HepG2 (cell line): ENCODE results near the gene APBB2. TPM values are rescaled to one million over a fixed set of nuclear protein-coding genes. Genes with fewer than 3 reads are reported as not detected.

Experiments used
- ATAC-seq: fragments of 200-7000 bp; cut with Tn5 transposase; 3 replicates; pipeline ENCODE4 v1.9.1; 2020; ENCODE audit warnings: mild to moderate bottlenecking, moderate library complexity
- BruUV-seq: library from RNA; stranded (reverse); fragments of 400-500 nt; replicated peaks from 2 replicates; lab custom pipeline; 2021; lab: Mats Ljungman, UMichigan
- CTCF ChIA-PET: fragments of 300-600 bp; formaldehyde crosslinking; extraction: SDS; loops from one replicate; lab custom pipeline; 2021; ENCODE audit warnings: low total read pairs, inconsistent platforms, low intra/inter-chr PET ratio; lab: Yijun Ruan, JAX
- POLR2A ChIA-PET: fragments of 350-600 bp; sonication (Branson Sonifier 250); formaldehyde crosslinking; loops from one replicate; lab custom pipeline; 2020; ENCODE audit warnings: antibody characterized with exemption, inconsistent platforms; lab: Yijun Ruan, JAX
- DNase-seq: peaks from one replicate; pipeline ENCODE4 v3.0.0-alpha.2; 2015; ENCODE audit warnings: low spot score
- FAIRE-seq: peaks from 3 replicates; lab custom pipeline; 2011; peaks lifted over from hg19 to GRCh38; lab: Jason Lieb, UNC
- H2AFZ ChIP-seq: one replicate; pipeline ENCODE4 v1.6.1; 2011; ENCODE audit warnings: low read length, inconsistent platforms
- H3K27ac ChIP-seq: fragments of 300-600 bp; 3 replicates; pipeline ENCODE4 v1.8.0; 2011; ENCODE audit warnings: mixed run types, mild to moderate bottlenecking, mixed read lengths, low read length, inconsistent platforms; ENCODE audit not compliant: insufficient read depth; ENCODE audit errors: extremely low read length
- H3K27me3 ChIP-seq, 2 experiments: fragments of 200-600 bp in 1 of 2; 2 replicates in 1 of 2; 3 replicates in 1 of 2; pipeline versions ENCODE4 v1.6.0 to v1.8.0; 2011; ENCODE audit warnings: low read length in 2 of 2, mild to moderate bottlenecking in 2 of 2, moderate library complexity in 2 of 2, inconsistent platforms in 1 of 2; ENCODE audit not compliant: insufficient read depth in 2 of 2, control insufficient read depth in 1 of 2
- H3K36me3 ChIP-seq, 2 experiments: fragments of 200-600 bp in 1 of 2; replicated peaks in 1 of 2; 2 replicates in 1 of 2; 3 replicates in 1 of 2; pipeline versions ENCODE4 v1.5.1 to v1.8.0; 2011; ENCODE audit warnings: low read length in 2 of 2, inconsistent platforms in 1 of 2; ENCODE audit not compliant: insufficient read depth in 2 of 2, control insufficient read depth in 1 of 2
- H3K4me1 ChIP-seq: 2 replicates; pipeline ENCODE4 v1.5.1; 2012; ENCODE audit warnings: low read length, inconsistent platforms; ENCODE audit not compliant: insufficient read depth
- H3K4me2 ChIP-seq: 2 replicates; pipeline ENCODE4 v1.6.0; 2011; ENCODE audit warnings: low read depth, low read length, inconsistent platforms
- H3K4me3 ChIP-seq, 3 experiments: fragments of 200-600 bp in 1 of 3; sonication (generic), shearing (Covaris generic) in 1 of 3; replicated peaks in 1 of 3; 2 replicates each; pipeline ENCODE4 v1.5.1; 2011 to 2016; ENCODE audit warnings: low read length in 3 of 3, inconsistent platforms in 2 of 3, low read depth in 2 of 3, mild to moderate bottlenecking in 2 of 3, control low read depth in 1 of 3, mixed read lengths in 1 of 3; ENCODE audit not compliant: insufficient read depth in 1 of 3
- H3K79me2 ChIP-seq: one replicate; pipeline ENCODE4 v1.6.1; 2011; ENCODE audit warnings: low read length, inconsistent platforms; ENCODE audit not compliant: insufficient read depth
- H3K9ac ChIP-seq: 2 replicates; pipeline ENCODE4 v1.6.0; 2011; ENCODE audit warnings: mild to moderate bottlenecking, low read depth, low read length, inconsistent platforms; ENCODE audit not compliant: insufficient read depth
- H3K9me3 ChIP-seq: 2 replicates; pipeline ENCODE4 v1.5.1; 2012; ENCODE audit warnings: mild to moderate bottlenecking, low read length
- H4K20me1 ChIP-seq: 2 replicates; pipeline ENCODE4 v1.6.0; 2011; ENCODE audit warnings: inconsistent platforms, mild to moderate bottlenecking, low read length, moderate library complexity; ENCODE audit not compliant: insufficient read depth
- AHR ChIP-seq: IDR thresholded peaks from 2 replicates; pipeline ENCODE4 v1.6.1; 2018; ENCODE audit warnings: missing genetic modification reagents, missing compliant biosample characterization
- ATF7 ChIP-seq, 2 experiments: fragments of 450-650 bp in 1 of 2; sonication (generic) in 1 of 2; formaldehyde crosslinking in 1 of 2; IDR thresholded peaks; 2 replicates each; pipeline versions ENCODE4 v1.4.0 to v1.6.1; 2016 to 2020; ENCODE audit warnings: antibody characterized with exemption in 1 of 2, mild to moderate bottlenecking in 1 of 2, missing genetic modification reagents in 1 of 2
- MXI1 ChIP-seq: IDR thresholded peaks from 3 replicates; pipeline ENCODE4 v1.6.1; 2012; ENCODE audit warnings: low read depth, low read length, inconsistent platforms, borderline replicate concordance
- NCOR1 ChIP-seq: fragments of 200-600 bp; sonication (generic); IDR thresholded peaks from 2 replicates; pipeline ENCODE4 v1.7.0; 2017; ENCODE audit warnings: antibody characterized with exemption, low read length, borderline replicate concordance
- RFXAP ChIP-seq: sonication (generic); formaldehyde crosslinking; IDR thresholded peaks from 2 replicates; pipeline ENCODE4 v1.4.0; 2020; ENCODE audit warnings: missing genetic modification reagents, borderline replicate concordance
- ZNF329 ChIP-seq: sonication (generic); formaldehyde crosslinking; IDR thresholded peaks from 2 replicates; pipeline ENCODE4 v1.9.0; 2021; ENCODE audit warnings: low read depth, mild to moderate bottlenecking, missing genetic modification reagents
- ZNF496 ChIP-seq: sonication (generic); formaldehyde crosslinking; IDR thresholded peaks from 2 replicates; pipeline ENCODE4 v1.8.1; 2023; ENCODE audit warnings: mild to moderate bottlenecking, moderate library complexity, missing genetic modification reagents; ENCODE audit not compliant: insufficient replicate concordance
- ZNF510 ChIP-seq: sonication (generic); formaldehyde crosslinking; IDR thresholded peaks from 2 replicates; pipeline ENCODE4 v1.4.0; 2020; ENCODE audit warnings: low read depth, mild to moderate bottlenecking, missing genetic modification reagents
- ZNF552 ChIP-seq: sonication (generic); formaldehyde crosslinking; IDR thresholded peaks from 2 replicates; pipeline ENCODE4 v1.9.0; 2022; ENCODE audit warnings: missing genetic modification reagents, mild to moderate bottlenecking, borderline replicate concordance
- ZNF660 ChIP-seq: sonication (generic); formaldehyde crosslinking; IDR thresholded peaks from 2 replicates; pipeline ENCODE4 v1.5.1; 2020; ENCODE audit warnings: mild to moderate bottlenecking, low read depth, missing genetic modification reagents, borderline replicate concordance
- ZSCAN31 ChIP-seq: sonication (generic); formaldehyde crosslinking; IDR thresholded peaks from 2 replicates; pipeline ENCODE4 v1.5.0; 2020; ENCODE audit warnings: low read depth, mild to moderate bottlenecking, missing genetic modification reagents
- WGBS: methylation state at CpG from one replicate; pipeline ENCODE4 v1.1.6; 2017; ENCODE audit warnings: low lambda C conversion rate; 5-methylcytosine and 5-hydroxymethylcytosine counted together
- in situ Hi-C: cut with HindIII; loops from 2 replicates; pipeline ENCODE4 v1.10.0; 2017; ENCODE audit warnings: low pct_unique_long_range_greater_than_20kb; ENCODE audit not compliant: extremely low pct_ligation_motif_present
- intact Hi-C: fragments of 100-400 bp; cut with micrococcal nuclease; formaldehyde crosslinking; loops from one replicate; pipeline ENCODE4 v1.10.0; 2022; ENCODE audit not compliant: unreplicated experiment
- polyA plus RNA-seq, 8 experiments: library from polyadenylated mRNA; depleted of rRNA in 3 of 8; stranded (reverse) in 7 of 8; unstranded in 1 of 8; fragments of >200 nt; fragmentation: Illumina TruSeq in 4 of 8; extraction: Trizol in 4 of 8; gene quantifications; 2 replicates each; pipeline versions ENCODE4 v1.2.1 to v1.2.3, GENCODE V29; 2011 to 2016; ENCODE audit warnings: low read depth in 4 of 8, missing spikeins in 1 of 8, mixed read lengths in 1 of 8; ENCODE audit not compliant: insufficient read depth in 1 of 8
- total RNA-seq, 5 experiments: library from RNA; depleted of rRNA; stranded (reverse); fragments of >200 nt; fragmentation: Illumina TruSeq; extraction: Trizol; gene quantifications; 2 replicates each; pipeline ENCODE4 v1.2.3, GENCODE V29; 2016; ENCODE audit warnings: low read depth in 1 of 5
- TF ChIP-seq, protein P1 (sequence below): sonication (generic); formaldehyde crosslinking; IDR thresholded peaks from 2 replicates; pipeline ENCODE4 v1.5.1; 2020; ENCODE audit warnings: missing genetic modification reagents, mild to moderate bottlenecking, borderline replicate concordance
- TF ChIP-seq, protein P2 (sequence below): sonication (generic); formaldehyde crosslinking; IDR thresholded peaks from 2 replicates; pipeline ENCODE4 v1.5.0; 2020; ENCODE audit warnings: missing genetic modification reagents
- TF ChIP-seq, protein P3 (sequence below): sonication (generic); formaldehyde crosslinking; conservative IDR thresholded peaks from 2 replicates; pipeline ENCODE4 v1.8.1; 2023; ENCODE audit warnings: missing genetic modification reagents
- TF ChIP-seq, protein P4 (sequence below): IDR thresholded peaks from 2 replicates; pipeline ENCODE4 v1.6.1; 2016; ENCODE audit warnings: mild to moderate bottlenecking, missing biosample characterization, missing genetic modification reagents

Gene APBB2
- total and polyA plus RNA-seq, 2 of the 13 experiments (the other 11 are each of a cell fraction or from before 2014, with no cell fraction given) = 11.7 to 17.0 TPM

DNA sequence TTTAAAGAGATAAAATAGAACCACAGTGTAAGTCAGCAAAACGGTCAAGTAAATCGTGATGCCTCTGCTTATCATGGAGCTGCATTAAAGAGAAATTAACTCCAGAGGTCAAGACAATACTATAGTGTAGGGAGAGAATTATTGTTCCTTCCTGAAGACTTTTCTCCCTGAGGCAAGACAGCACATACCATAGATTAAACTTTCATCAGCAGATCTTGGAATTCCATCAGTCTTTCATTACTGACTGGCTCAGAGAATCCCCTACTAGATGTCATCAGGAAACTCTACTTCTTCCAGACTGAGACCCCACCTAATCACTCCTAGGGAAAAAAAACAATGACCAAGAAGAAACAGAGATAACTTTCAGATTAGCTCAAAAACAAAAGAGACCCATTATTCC lies 333.2 kb downstream of the APBB2 start:
- BruUV-seq = no TSS peak
- no peak for ATAC-seq
- intact Hi-C loops = no loop called here

DNA sequence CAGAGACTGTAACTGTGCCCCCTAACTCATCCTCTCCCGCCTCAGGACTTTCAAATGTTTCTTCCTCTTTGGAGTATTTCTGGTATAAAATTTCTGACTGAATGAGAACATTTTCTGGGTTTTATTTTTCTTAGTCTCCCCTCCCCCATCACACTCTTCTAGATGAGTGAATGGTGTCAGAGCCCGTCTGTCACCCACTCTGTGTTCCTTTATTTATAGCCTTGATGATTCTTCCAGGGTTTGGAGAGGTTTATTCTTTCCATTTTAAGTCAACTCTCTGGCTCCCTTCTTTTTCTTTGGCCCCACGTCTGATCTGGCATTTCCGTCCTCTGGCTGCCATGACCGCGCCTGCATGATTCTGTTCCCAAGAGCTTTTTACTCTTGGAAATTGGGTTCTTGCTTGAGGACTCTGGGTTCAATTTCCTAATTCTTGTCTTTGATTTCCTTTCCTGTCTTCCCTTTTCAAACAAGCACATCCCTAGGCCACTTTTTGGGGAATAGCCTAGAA lies 335.7 kb downstream of the APBB2 start:
- Histone ChIP-seq H3K79me2 (no peaks in the 10 kb centered on the region), H3K27ac (no peak overlapping the region), H3K9me3 (no peaks in the 10 kb centered on the region), H3K9ac (no peak overlapping the region), H3K36me3 (peaks cover 0 to 14% of the 10 kb centered on the region in 2 experiments; a peak in 4 of 5 replicates), H3K27me3 (no peaks in the 10 kb centered on the region), H2AFZ (no peak overlapping the region), H3K4me1 (no peaks in the 10 kb centered on the region), H4K20me1 (no peaks in the 10 kb centered on the region), H3K4me3 (no peak overlapping the region), H3K4me2 (no peak overlapping the region)
- intact Hi-C loops (no loop called here), in situ Hi-C loops (no loop called here)
- CTCF ChIA-PET = no interaction called here
- POLR2A ChIA-PET = no interaction called here
- no TSS peak for BruUV-seq
- ATAC-seq (no peak), FAIRE-seq (no peak), DNase-seq (no peak)
- 97% methylated on average over 6 of the region's 6 CpGs for WGBS
- TF ChIP-seq ZNF496 (CRISPR knock-in tag) = no peak
- TF ChIP-seq, protein P1, sequence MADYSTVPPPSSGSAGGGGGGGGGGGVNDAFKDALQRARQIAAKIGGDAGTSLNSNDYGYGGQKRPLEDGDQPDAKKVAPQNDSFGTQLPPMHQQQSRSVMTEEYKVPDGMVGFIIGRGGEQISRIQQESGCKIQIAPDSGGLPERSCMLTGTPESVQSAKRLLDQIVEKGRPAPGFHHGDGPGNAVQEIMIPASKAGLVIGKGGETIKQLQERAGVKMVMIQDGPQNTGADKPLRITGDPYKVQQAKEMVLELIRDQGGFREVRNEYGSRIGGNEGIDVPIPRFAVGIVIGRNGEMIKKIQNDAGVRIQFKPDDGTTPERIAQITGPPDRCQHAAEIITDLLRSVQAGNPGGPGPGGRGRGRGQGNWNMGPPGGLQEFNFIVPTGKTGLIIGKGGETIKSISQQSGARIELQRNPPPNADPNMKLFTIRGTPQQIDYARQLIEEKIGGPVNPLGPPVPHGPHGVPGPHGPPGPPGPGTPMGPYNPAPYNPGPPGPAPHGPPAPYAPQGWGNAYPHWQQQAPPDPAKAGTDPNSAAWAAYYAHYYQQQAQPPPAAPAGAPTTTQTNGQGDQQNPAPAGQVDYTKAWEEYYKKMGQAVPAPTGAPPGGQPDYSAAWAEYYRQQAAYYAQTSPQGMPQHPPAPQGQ = no peak
- TF ChIP-seq ZNF660 (CRISPR knock-in tag) = no peak
- no peak for TF ChIP-seq ZNF552 (CRISPR knock-in tag)
- TF ChIP-seq, protein P2, sequence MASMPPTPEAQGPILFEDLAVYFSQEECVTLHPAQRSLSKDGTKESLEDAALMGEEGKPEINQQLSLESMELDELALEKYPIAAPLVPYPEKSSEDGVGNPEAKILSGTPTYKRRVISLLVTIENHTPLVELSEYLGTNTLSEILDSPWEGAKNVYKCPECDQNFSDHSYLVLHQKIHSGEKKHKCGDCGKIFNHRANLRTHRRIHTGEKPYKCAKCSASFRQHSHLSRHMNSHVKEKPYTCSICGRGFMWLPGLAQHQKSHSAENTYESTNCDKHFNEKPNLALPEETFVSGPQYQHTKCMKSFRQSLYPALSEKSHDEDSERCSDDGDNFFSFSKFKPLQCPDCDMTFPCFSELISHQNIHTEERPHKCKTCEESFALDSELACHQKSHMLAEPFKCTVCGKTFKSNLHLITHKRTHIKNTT (CRISPR knock-in tag) = no peak

More for the DNA sequence above, 333.2 kb downstream of the APBB2 start:
- in situ Hi-C loops = no loop called here
- H3K27ac ChIP-seq = no peak overlapping the region
- no peak overlapping the region for H3K4me2 ChIP-seq
- H3K36me3 ChIP-seq = peaks cover 0 to 14% of the 10 kb centered on the region in 2 experiments; a peak in 4 of 5 replicates
- H3K4me3 ChIP-seq = no peak overlapping the region
- no peaks in the 10 kb centered on the region for H4K20me1 ChIP-seq
- H2AFZ ChIP-seq = no peak overlapping the region
- WGBS = 98% methylated on average over 2 of the region's 2 CpGs
- CTCF ChIA-PET = no interaction called here
- H3K27me3 ChIP-seq = no peaks in the 10 kb centered on the region
- POLR2A ChIA-PET = no interaction called here
- H3K4me1 ChIP-seq = no peaks in the 10 kb centered on the region
- FAIRE-seq = no peak
- no peak for TF ChIP-seq ZSCAN31 (CRISPR knock-in tag)
- TF ChIP-seq, protein P3, sequence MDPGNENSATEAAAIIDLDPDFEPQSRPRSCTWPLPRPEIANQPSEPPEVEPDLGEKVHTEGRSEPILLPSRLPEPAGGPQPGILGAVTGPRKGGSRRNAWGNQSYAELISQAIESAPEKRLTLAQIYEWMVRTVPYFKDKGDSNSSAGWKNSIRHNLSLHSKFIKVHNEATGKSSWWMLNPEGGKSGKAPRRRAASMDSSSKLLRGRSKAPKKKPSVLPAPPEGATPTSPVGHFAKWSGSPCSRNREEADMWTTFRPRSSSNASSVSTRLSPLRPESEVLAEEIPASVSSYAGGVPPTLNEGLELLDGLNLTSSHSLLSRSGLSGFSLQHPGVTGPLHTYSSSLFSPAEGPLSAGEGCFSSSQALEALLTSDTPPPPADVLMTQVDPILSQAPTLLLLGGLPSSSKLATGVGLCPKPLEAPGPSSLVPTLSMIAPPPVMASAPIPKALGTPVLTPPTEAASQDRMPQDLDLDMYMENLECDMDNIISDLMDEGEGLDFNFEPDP (CRISPR knock-in tag) = no peak
- no peak for TF ChIP-seq MXI1
- no peak for TF ChIP-seq ZNF510 (CRISPR knock-in tag)
- no peak for TF ChIP-seq NCOR1
- TF ChIP-seq RFXAP = no peak
- no peak for TF ChIP-seq ZNF329 (CRISPR knock-in tag)
- no peak for TF ChIP-seq AHR (CRISPR knock-in tag)
- TF ChIP-seq, protein P4, sequence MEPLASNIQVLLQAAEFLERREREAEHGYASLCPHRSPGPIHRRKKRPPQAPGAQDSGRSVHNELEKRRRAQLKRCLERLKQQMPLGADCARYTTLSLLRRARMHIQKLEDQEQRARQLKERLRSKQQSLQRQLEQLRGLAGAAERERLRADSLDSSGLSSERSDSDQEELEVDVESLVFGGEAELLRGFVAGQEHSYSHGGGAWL = no peak
- no peak for TF ChIP-seq ATF7 (IDR thresholded peaks at IDR 0.05)
- no peak for TF ChIP-seq ATF7 (CRISPR knock-in tag; IDR thresholded peaks at IDR 0.05)
- DNase-seq = no peak
- H3K9ac ChIP-seq = no peak overlapping the region
- H3K79me2 ChIP-seq = no peaks in the 10 kb centered on the region
- no peaks in the 10 kb centered on the region for H3K9me3 ChIP-seq
